GM12874 (cell line): Measurements from ENCODE around the gene NOBOX.
"Not testable (repeated sequence)": the region's sequence is repeated elsewhere in the genome, so short reads cannot be mapped to it uniquely, and the experiment has no call there.

Source experiments
- TF ChIP-seq, protein P1 (sequence below): IDR thresholded peaks from 2 replicates; pipeline ENCODE4 v1.5.1; 2011; ENCODE audit warnings: low read depth, mild to moderate bottlenecking, control low read depth, low read length, moderate library complexity; ENCODE audit not compliant: insufficient read depth

The NOBOX gene

DNA sequence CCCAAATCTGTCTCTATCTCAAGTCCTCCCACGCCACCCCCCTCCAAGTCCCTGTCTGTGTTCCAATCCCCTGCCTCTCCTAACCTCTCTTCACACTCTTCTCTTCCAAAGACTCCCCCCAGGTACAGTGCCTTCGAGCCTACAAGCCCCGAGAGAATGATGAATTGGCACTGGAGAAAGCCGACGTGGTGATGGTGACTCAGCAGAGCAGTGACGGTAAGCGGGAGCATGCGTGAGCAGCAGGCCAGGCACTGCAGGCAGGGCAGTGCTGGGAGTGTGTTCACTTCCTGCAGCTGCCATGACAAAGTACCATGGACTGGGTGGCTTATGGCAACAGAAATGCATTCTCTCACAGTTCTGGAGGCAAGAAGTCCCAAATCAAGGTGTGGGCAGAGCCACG is 24.8 kb downstream of the NOBOX start:
- TF ChIP-seq, protein P1, sequence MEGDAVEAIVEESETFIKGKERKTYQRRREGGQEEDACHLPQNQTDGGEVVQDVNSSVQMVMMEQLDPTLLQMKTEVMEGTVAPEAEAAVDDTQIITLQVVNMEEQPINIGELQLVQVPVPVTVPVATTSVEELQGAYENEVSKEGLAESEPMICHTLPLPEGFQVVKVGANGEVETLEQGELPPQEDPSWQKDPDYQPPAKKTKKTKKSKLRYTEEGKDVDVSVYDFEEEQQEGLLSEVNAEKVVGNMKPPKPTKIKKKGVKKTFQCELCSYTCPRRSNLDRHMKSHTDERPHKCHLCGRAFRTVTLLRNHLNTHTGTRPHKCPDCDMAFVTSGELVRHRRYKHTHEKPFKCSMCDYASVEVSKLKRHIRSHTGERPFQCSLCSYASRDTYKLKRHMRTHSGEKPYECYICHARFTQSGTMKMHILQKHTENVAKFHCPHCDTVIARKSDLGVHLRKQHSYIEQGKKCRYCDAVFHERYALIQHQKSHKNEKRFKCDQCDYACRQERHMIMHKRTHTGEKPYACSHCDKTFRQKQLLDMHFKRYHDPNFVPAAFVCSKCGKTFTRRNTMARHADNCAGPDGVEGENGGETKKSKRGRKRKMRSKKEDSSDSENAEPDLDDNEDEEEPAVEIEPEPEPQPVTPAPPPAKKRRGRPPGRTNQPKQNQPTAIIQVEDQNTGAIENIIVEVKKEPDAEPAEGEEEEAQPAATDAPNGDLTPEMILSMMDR: no peak

DNA sequence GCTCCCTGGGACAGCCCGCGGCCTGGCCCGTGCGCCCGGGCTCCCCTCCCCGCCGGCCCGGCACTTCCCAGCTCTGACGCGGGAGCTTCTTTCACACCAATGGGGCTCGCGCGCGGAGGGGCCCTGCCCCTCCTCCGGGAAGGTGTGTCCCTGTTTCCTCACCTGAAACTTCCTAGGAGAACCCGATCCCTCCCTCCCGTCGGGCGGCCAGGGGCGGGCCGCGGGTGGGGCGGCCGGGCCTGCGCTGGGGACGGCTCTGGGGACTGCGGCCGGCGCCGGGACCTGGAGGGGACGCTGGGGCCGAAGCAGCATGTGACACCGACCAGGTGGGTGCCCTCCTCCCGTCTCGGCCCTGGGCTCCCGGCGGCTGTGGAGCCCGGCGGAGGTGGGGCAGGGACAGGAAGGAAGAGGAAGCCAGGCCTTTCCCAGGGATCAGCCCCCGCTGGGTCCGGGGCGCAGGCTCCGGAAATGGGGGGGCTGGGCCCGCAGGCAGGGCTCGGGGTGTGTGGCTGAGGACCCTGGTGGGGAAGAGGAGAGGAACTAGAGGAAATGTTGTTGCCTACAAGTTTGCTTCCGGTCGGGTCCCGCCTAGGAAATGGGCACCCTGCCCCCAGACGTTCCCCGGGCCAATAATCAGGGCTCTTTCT is 48.2 kb downstream of the NOBOX start, which contains the start of gene ARHGEF5:
ARHGEF5 (plus strand) TSS at position 227 of the 647 bp plus-strand sequence. CDS start 7,268 bp downstream, outside the sequence.
- TF ChIP-seq, protein P1: not testable (repeated sequence)
